ENCODE results near the gene OPN4. TPM values are rescaled to one million over a fixed set of nuclear protein-coding genes. Genes with fewer than 3 reads are reported as not detected.

Gene OPN4
- total RNA-seq, 2 donors from 2014 or later, result 0.19 to 0.31 TPM

- Histone ChIP-seq H3K4me1 (peaks cover 0 to 27% of the 10 kb centered on the region in 2 donors), H3K4me3 (no peak overlapping the region), H3K27me3 (no peaks in the 10 kb centered on the region), H3K9me3 (no peaks in the 10 kb centered on the region), H3K36me3 (peaks cover 62% of the 10 kb centered on the region), H3K27ac (peak overlapping the region; percentile 31 to 34)
- no peak for DNase-seq (ENCODE audit: low spot score)
- no peak for TF ChIP-seq CTCF (IDR thresholded peaks at IDR 0.05)
Observed at GRCh38 chr10:86699991-86700840, 45.9 kb downstream of the OPN4 start.

GRCh38 chr10:86700851-86701617, 46.7 kb downstream of the OPN4 start:
- Histone ChIP-seq H3K4me3 (no peak overlapping the region), H3K27me3 (no peaks in the 10 kb centered on the region), H3K9me3 (no peaks in the 10 kb centered on the region), H3K4me1 (peaks cover 0 to 26% of the 10 kb centered on the region in 2 donors), H3K36me3 (peaks cover 63% of the 10 kb centered on the region), H3K27ac (peak overlapping the region; percentile 31 to 34)
- no peak for DNase-seq (ENCODE audit: low spot score)
- TF ChIP-seq CTCF (IDR thresholded peaks at IDR 0.05), result no peak

GRCh38 chr10:86703176-86703575, 48.8 kb downstream of the OPN4 start:
- peaks cover 77% of the 10 kb centered on the region for H3K36me3 ChIP-seq
- no peak for DNase-seq (ENCODE audit: low spot score)
- no peaks in the 10 kb centered on the region for H3K9me3 ChIP-seq
- no peak overlapping the region for H3K4me3 ChIP-seq
- H3K4me1 ChIP-seq, result peaks cover 0 to 38% of the 10 kb centered on the region in 2 donors
- H3K27ac ChIP-seq, result no peak overlapping the region
- H3K27me3 ChIP-seq, result no peaks in the 10 kb centered on the region
- no peak for TF ChIP-seq CTCF (IDR thresholded peaks at IDR 0.05)

GRCh38 chr10:86705139-86705538, 50.8 kb downstream of the OPN4 start:
- no peaks in the 10 kb centered on the region for H3K27me3 ChIP-seq
- TF ChIP-seq CTCF (IDR thresholded peaks at IDR 0.05), result no peak
- no peak for DNase-seq (ENCODE audit: low spot score)
- H3K4me1 ChIP-seq, result peaks cover 0 to 46% of the 10 kb centered on the region in 2 donors
- H3K36me3 ChIP-seq, result peaks cover 77% of the 10 kb centered on the region
- no peaks in the 10 kb centered on the region for H3K9me3 ChIP-seq
- H3K4me3 ChIP-seq, result no peak overlapping the region
- no peak overlapping the region for H3K27ac ChIP-seq

- no peak overlapping the region for H3K4me3 ChIP-seq
- H3K9me3 ChIP-seq, result no peaks in the 10 kb centered on the region
- no peak for DNase-seq (ENCODE audit: low spot score)
- no peak for TF ChIP-seq CTCF (IDR thresholded peaks at IDR 0.05)
- H3K36me3 ChIP-seq, result peaks cover 73% of the 10 kb centered on the region
- H3K4me1 ChIP-seq, result peaks cover 0 to 51% of the 10 kb centered on the region in 2 donors
- H3K27me3 ChIP-seq, result no peaks in the 10 kb centered on the region
- H3K27ac ChIP-seq, result peak overlapping the region; percentile 16 to 31
Observed at GRCh38 chr10:86705905-86706304, 51.6 kb downstream of the OPN4 start.

Data from right atrium auricular region (tissue), 2 donors.